Stimulated activated CD4-positive, alpha-beta T cell treated with anti-CD3 and anti-CD28 coated beads, Interleukin-12 subunit alpha, Interleukin-12 subunit beta, amount 100 ng/mL, for 4 hours (primary cell): Measurements from ENCODE around the gene ARHGEF28.

Experiments used
- DNase-seq: peaks from one replicate; pipeline ENCODE4 v3.0.0-alpha.2; 2020

The ARHGEF28 gene

DNA sequence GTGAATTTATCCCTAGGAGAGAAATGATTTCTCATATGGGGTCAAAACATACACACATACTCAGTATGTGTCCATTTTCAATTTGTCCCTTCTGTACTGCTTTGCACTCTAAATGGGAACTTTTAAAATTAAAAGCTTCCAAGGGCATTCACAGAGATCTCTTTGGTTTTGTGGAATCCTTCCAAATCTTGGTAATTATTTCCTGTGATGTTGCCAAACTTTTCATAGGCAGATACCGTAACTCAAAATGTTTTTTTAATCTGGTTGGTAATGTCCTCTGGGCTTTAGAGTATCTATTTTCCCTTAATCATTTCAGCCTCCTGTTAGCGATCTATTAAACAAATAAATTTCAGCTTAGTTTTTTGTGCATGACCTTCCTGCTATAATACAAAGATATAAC is 282.4 kb downstream of the ARHGEF28 start:
- no peak for DNase-seq

GRCh38 chr5:73908846-73909245 is 282.9 kb downstream of the ARHGEF28 start:
- no peak for DNase-seq

DNA sequence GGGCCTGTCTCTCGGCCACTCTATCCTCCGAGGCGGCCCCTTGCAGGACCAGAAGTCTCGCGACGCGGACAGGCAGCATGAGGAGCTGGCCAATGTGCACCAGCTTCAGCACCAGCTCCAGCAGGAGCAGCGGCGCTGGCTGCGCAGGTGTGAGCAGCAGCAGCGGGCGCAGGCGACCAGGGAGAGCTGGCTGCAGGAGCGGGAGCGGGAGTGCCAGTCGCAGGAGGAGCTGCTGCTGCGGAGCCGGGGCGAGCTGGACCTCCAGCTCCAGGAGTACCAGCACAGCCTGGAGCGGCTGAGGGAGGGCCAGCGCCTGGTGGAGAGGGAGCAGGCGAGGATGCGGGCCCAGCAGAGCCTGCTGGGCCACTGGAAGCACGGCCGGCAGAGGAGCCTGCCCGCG is 283.5 kb downstream of the ARHGEF28 start:
- DNase-seq: no peak

DNA sequence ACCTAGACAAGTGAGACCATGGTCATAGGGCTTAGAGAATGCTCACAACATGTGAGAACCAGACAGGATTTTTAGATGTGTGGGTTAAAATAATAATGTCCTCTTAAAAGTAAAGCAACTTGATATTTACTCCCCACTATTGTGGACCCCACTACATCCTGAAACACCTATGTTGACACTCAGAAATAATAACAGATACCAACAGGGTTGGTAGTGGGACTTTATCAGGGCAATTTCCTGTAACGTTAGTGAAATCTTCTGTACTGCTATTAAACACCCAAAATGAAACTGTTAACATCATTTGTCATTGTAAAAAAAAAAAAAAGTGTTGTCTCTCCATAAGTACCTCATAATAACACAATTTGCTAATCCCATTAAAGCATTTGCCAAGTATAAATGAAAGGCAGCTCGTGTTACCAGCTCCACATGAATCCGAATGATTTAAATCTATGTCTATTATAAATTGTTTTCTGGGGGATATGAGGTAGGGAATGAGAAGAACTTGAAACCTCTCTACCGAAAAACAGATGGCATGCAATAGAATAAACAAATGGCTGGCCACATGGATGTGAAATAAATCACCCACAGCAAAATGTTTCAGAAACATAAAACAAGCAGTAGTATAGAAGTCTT is 285.9 kb downstream of the ARHGEF28 start:
- no peak for DNase-seq

- DNase-seq: no peak
These were observed 286.9 kb downstream of the ARHGEF28 start for GRCh38 chr5:73912821-73913271.

DNA sequence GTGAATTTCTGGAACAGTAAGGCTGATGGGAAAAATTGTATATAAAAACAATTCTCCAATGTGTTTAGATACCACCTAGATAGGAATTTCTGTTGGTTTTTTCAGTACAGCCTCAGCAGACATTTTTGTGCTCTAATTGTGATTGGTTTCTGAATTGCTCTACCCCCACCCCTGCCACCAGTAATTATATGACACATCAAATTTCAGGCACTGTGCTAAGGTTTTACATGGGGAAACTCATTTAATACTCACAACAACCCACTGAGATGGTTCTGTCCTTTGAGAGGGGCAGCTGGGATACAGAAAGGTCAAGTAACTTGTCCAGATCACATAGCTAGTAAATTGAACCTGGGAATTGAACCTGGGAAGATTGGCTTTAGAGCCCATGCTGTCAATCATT is 288.0 kb downstream of the ARHGEF28 start:
- no peak for DNase-seq

DNA sequence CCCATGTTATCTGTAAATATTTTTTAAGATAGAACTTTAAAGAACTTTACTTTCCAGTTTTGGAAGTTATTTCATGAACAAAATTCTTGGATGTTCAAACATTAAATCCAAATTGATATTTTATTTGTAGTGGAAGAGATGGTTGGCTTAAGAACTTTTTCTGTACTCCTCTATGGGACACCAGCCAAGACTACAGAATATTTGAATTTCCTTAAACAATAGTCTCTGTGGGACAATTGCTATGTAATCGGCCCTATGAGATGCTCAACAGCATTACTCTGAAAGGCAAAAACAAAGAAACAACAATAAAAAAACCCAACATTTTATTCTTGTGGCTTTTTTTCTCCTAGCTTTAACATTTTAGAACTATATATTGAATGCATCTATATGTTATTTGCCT is 289.3 kb downstream of the ARHGEF28 start:
- no peak for DNase-seq

- DNase-seq: no peak
These were observed 291.4 kb downstream of the ARHGEF28 start for GRCh38 chr5:73917433-73917832.

DNA sequence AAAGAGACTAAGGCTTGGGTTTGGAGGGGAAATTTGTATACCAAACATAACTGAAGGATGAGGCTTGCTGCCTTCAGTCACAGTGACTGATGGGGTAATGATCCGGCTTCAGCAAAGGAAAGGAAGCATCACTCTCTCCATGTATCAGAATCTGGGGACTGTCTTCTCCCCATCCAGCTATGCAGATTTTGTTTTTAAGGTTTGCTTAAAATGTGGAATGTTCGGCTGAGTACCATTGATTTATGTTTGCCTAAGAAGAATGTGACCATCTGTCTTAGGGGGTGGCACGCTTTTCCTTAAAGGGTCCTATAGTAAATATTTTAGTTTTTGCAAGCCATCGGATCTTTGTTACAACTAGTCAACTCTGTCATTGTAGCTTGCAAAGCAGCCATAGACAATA is 291.9 kb downstream of the ARHGEF28 start:
- no peak for DNase-seq

DNA sequence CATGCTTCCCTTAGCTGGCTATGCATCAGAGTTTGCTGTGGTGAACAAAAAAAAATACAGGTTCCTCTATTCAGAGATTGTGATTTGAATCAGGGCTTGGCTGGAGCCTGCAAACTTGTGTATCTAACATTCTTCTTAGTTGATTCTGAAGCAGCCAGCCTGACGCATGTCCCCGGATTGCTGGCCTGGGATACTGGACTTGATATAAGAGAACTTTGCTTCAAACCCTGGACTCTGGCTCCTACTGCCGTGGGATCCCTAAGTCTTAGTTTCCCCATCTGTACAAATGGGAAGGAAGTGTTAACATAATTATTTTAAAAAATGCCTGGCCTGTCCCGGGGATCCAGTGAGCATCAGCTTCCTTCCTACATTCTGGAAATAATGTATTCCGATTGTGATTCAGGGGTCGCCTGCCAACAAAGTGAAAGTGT is 292.8 kb downstream of the ARHGEF28 start:
- DNase-seq: no peak

GRCh38 chr5:73921741-73922140 is 295.7 kb downstream of the ARHGEF28 start:
- DNase-seq: no peak

DNA sequence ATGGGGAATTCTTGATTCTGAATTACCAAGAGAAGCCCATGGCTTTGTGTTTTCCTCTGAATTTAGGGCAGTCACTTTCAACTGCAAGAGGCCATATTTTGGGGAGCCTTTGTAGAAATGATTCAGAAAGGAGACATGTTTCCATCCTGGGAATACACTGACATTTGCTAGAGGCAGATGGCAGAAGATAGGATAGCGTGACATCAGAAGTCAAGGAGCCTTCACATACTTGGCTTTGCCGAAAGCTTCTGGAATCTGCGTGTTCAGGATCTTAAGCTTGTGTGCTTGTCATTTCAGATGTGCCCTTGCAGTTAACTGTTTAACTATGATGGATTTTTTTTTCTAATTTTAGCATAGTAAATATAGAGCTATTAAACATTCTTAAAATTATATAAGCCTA is 296.2 kb downstream of the ARHGEF28 start:
- no peak for DNase-seq

DNA sequence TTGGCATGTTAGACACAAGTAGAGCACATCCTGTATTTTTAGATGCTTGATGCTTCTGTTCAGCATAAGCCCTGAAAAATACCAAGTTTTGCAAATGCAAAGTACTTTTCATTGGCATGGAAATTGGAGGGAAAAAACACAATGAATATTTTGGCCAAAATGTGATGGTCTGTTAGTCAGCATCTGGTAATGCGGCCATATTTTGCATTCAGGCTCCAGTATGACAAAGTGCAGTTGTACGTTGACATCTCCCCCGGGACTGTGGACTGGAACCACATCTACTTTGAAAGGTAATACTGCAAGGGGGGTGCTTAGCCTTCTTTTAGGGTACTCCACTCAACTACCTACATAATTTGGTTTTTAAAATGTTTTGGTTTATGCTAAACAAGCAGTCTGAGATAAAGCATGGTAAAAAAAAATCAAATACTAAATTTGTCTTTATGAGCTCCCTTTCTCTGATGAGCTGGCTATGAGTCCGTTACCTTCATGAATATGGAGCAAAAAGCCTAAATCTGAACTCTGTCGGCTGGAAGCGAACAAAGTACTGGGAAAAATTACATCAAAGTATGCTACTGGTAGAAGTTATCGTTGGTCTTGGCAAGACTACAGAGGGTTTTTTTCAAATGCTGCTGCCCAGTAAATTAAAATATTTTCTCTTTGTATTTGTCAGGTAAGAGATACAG is 297.0 kb downstream of the ARHGEF28 start:
- DNase-seq: no peak

DNA sequence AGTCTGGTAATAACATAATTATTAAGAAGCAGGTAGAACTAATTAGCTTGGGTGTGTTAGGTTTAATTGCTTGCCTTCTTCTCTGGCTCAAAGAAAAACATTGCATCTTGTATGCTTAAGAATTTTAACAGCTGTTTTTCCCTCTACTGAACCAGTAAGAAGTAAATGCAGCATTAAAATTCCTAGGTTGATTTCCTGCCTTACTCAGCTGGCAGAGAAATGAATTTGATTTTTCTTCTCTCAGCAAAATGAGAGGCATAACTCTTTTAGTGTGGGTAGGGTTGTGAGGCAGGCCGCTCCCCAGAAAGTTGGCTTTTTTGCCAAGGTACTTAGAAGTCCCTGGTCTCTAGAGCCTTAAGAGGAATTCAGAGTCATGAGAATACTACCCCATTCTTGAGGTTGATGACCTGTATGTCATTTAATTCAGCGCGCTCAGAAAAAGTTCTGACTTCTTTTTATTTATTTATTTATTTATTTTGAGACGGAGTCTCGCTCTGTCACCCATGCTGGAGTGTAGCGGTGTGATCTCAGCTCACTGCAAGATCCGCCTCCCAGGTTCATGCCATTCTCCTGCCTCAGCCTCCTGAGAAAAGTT is 302.6 kb downstream of the ARHGEF28 start:
- DNase-seq: no peak

- no peak for DNase-seq
These were observed 309.7 kb downstream of the ARHGEF28 start for GRCh38 chr5:73935719-73936118.

DNA sequence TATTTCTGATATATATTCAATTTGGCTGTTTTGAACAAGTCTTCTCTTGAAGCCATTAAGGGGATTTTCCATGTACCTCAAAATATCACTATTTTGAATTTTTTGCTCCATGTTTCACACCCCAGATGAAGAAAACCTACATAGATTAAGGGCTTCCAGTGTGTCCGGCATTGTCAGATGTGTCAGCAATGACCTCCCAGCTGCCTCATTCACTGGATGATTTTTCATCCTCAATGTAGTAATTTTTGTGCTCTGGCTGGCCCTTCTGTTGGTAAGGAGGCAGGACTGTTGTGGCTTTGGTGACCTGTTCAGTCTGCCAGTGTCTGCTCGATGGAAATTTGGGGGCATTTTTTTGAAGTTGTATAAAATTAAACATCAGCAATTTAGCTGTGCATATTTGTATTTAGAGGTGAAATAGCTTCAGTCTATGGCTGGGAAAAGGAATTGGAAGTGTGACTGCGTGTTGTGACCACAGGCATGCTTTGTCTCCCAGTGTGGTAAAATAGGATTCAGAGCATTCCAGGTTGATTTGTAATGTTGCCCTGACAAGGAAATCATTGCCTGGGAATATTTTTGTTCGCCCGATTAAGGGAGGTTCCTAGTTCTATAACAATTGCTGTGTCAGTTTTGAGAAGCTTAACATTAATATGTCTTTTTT is 312.4 kb downstream of the ARHGEF28 start:
- no peak for DNase-seq

- DNase-seq: no peak
These were observed 312.9 kb downstream of the ARHGEF28 start for GRCh38 chr5:73938938-73939320.

DNA sequence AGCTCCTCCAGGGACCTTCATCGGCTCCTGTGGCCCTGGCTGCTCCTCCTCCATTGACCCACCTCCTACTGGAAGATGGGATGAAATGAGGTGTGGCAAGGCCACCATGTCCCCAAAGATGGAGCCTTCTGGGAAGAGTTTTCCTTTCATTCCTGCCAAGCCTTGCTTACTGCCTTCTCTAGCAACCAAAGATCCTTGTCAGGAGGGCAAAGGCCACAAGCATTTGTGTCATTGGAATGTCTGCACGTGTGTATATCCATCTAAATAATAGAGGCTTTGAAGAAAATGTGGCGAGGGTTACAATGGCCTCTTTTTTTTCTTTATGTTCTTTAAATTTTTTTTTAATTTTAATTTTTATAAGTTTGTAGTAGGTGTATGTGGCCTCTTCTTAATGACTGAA is 313.6 kb downstream of the ARHGEF28 start:
- no peak for DNase-seq

GRCh38 chr5:73940026-73940425 is 314.0 kb downstream of the ARHGEF28 start:
- DNase-seq: no peak

DNA sequence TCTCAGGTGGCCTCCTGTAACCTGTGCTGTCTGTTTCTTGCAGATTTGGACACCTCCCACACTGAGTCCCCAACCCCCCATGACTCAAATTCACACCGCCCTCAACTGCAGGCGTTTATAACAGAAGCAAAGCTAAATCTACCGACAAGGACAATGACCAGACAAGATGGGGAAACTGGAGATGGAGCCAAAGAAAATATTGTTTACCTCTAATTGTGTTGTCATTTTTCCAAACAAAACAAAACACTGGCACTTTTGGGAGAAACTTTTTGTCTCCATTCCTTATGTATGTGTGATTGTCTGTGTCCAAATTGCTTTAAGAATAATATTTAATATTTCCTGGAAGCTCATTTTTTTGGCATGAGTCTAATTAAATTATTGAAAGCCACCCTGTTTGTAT is 314.8 kb downstream of the ARHGEF28 start:
- DNase-seq: no peak

DNA sequence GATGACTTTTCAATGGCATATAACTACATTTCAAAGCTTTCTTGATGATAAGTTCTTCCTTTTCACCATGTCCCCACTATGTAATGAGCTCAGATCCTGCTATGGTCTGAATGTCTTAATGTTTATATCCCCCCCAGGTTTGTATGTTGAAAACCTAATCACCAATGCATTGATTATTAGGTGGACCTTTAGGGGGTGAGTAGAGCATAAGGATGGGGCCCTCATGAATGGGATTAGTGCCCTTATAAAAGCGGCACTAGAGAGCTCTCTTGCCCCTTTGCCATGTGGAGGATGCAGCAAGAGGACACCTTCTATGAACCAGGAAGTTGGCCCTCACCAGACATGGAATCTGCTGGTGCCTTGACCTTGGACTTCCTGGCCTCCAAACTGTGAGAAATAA is 316.8 kb downstream of the ARHGEF28 start:
- no peak for DNase-seq

- no peak for DNase-seq
These were observed 317.4 kb downstream of the ARHGEF28 start for GRCh38 chr5:73943397-73943796.

DNA sequence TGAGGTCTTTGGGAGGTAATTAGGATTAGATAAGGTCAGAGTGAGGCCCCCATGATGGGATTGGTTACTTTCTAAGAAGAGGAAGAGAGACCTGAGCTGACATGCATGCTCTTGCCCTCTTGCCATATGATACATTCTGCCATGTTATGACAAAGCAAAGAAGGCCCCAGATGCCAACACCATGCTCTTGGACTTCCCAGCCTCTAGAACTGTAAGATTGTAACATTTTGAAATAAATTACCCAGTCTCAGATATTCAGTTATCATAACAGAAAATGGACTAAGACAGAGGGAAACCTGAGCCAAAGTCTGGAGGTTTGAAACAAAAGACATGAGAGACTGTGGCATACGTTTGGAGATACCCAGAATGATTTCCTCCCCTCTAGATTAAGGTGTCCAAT is 318.6 kb downstream of the ARHGEF28 start:
- no peak for DNase-seq

- peak; percentile 4 for DNase-seq
These were observed 319.5 kb downstream of the ARHGEF28 start for GRCh38 chr5:73945505-73945904.
